Hematopoietic multipotent progenitor cell treated with erythropoietin and hydrocortisone succinate and interleukin-3 and kit ligand, for 4 days (in vitro differentiated cells): ENCODE data around the gene PPP2R3B.
"Not testable (repeated sequence)": the region's sequence is repeated elsewhere in the genome, so short reads cannot be mapped to it uniquely, and the experiment has no call there.

Experiments
- DNase-seq: peaks from one replicate; pipeline ENCODE4 v3.0.0-alpha.2; 2015

PPP2R3B gene

DNA sequence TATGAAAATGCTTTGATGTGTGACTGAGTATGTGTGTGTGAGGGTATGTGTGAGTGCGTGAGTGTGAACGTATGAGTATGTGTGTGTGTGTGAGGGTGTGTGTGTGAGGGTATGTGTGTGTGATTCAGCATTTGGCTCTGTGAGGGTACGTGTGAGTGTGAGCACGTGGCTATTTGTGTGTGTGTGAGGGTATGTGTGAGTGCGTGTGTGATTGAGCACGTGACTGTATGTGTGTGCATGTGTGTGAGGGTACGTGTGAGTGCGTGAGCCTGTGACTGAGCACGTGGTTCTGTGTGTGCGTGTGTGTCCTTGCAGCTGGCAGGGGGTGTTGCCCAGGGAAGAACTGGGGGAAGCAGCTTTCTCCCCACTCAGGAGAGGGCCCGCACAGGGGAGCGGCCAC is 16.1 kb upstream of the PPP2R3B start:
- DNase-seq: no peak

DNA sequence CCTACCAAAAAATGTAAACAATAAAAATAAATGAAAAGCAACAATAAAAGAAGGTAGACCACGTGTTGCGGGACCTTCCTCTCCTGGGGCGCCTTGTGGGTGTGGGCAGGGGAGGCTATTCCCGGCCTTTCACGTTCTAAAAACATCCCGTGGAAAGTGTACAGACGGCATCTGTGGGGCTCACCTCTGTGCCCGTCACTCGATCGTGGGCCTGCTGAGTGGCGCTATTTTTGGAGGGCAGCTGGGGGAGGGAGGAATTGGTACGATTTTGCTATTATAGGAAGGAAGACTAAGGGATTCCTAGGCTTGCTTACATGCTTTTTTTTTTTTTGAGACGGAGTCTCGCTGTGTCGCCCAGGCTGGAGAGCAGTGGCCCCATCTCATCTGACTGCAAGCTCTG is 13.6 kb upstream of the PPP2R3B start:
- DNase-seq: no peak

DNA sequence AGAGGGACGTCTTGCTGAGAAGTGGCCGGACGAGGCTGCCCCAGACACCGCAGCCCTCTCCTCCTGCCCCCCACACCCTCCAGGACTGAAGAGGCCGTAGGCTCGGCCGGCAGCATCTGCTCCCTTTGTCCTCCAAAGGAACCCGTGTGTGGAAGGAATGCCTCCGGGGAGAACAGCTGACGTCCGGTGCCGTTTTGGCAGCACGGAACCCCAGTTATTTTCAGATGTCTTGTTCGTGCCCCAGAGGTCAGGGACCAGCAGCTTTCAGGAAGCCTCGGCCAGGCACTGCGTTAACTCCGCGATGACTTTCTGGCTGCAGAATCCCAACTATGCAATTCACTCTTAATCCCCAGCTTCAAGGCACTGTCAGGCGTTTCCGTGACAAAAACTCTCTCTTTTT is 10.9 kb upstream of the PPP2R3B start:
- DNase-seq: no peak

DNA sequence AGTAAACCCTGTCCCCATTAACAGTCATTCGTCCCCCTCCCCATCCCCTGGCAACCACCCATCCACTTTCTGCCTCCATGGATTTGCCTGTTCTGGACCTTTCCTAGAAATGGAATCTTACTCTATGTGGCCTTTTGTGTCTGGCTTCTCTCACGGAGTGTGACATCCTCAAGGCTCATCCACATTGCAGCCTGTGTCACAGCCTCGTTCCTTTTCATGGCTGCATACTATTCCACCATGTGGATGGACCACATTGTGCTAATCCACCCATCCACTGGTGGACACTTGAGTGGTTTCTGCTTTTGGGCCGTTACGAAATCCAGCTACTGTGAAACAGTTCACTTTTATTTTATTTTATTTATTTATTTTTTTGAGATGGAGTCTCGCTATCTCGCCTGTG is 8.1 kb upstream of the PPP2R3B start:
- no peak for DNase-seq

DNA sequence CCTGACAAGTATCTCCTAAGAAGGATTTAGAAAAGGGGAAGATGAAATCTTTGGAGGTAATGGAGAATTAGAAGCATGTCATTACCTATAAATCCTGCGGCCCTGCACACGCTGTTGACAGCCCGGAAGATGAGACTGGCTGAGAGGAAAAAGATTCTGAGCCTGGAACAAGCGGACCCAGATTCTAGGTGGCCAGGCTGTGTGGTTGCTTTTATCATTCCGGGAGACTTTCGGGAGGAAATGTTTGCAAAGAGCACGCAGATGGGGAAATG is 5.8 kb upstream of the PPP2R3B start:
- no peak for DNase-seq

DNA sequence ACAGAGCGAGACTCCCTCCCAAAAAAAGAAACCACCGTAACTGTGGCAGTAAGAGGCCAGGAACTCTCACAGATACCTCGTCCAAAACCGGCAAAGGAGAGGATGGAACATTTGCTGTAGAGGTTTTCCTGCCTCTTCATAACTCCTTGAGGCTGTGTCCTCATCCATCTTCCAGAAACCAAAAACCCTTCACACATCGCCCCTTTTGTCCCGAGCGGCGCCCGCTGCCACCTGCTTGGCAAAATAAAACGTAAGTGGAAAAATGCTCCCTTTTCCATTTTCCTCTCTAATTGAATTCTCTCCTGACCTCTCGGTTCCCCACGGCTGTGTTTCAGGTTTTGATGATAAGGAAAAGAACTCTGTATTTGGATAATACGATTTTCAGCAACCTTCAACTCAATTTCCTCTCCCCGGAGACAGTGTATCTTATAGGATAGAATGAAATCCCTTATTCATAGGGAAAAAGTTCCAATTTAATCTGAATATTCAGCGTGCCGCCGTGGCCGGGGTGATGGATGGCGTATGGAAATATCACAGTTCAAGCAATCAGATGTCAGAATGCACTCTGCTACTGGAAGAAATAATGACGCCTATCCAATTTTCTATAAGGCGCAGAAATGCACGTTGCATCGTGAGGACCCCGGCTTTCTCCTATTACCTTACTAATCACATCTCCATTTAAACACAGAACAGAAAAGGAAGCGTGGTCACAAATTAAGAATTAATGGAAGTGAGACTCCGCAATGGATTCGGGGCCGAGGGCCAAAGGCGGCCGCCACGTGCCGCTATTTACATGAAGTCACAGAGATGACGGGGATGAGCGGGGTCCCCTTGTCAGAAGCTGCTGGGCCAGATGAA is 5.2 kb upstream of the PPP2R3B start:
- DNase-seq: no peak

DNA sequence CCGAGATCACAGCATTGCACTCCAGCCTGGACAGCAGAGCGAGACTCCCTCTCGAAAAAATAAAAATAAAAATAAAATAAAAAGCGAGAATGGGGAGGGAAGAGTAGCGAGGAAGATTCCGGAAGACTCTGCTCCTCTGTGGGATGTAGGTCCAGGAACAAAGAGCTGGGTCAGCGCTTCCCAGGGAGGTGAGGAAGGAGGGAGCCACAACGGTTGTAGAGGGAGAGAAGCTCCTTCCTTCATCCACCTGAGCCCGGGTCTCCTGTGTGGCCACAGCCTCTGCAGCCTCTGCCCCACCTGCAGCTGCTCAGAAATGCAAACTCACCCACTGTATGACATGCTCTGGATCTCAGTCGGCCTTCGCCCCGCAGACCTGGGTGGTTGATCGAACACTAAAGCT is 3.8 kb upstream of the PPP2R3B start:
- DNase-seq: no peak

DNA sequence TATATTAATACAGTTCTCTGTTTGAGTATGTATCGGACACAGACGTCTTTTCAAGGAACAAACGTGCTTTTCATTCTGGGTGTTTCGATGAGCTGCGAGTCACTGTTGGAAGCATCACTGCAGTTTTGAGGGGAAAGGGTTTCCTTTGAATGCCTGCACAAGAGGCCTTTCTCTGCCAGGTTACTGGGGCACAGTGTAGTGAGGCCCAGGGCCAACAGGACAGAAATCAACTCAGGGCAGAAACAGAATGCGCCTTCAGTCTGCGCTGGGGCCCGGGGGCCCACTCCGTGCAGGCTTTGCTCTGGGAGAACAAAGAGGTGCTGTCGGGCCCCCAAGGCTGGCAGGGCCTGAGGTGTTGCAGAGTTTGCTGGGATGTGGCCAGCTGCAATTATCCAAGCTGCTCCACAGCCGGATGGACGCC is 2.3 kb upstream of the PPP2R3B start:
- DNase-seq: no peak

DNA sequence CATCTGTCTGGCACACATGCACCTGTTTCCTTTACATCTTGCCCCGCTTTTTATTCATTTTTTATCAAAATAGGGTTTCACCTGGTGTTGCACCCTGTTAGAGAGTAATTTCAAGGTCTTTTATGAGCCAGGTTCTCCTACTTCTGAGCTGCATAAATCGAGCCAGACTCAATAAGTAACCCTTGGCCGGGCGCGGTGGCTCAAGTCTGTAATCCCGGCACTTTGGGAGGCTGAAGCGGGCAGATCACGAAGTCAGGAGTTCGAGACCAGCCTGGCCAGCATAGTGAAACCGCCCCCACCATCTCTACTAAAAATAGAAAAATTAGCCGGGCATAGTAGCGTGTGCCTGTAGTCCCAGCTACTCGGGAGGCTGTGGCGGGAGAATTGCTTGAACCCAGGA is 1.0 kb upstream of the PPP2R3B start:
- DNase-seq: no peak

DNA sequence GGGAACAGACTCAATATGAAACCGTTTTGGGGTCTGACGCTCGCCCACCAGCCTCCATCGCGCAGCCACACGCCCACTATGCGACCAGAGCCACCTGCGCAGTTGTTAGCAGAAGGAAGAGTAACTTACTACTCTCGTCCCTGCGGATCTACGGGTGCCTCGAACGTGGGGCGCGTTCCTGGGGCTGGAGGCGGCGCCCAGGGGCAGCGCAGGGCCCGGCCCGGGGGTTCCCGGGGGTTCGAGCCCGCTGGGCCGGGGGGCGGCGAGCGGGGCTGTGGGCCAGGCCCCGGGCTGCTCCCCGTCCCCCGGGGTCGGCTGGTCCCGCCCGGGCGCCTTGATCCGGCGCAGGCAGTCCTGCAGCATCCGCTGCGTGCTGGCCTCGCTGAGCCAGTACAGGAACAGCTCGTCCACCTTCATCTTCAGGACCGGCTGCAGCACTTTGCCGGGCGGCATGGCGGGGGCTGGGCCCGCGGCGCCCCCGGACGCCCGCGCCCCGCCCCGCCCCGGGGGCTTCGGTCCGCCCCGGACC is 404 bp downstream of the PPP2R3B start:
- DNase-seq: peak; percentile 51

DNA sequence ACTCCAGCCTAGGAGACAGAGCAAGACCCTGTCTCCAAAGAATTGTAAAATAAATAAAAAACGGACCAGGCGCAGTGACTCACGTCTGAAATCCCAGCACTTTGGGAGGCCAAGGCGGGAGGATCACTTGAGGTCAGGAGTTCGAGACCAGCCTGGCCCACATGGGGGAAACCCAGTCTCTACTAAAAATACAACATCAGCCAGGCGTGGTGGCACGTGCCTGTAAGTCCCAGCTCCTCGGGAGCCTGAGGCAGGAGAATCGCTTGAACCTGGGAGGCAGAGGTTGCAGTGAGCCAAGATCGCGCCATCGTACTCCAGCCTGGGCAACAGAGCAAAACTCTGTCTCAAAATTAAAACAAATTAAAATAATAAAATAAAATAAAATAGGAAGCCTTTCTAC is 971 bp downstream of the PPP2R3B start:
- DNase-seq: not testable (repeated sequence)

DNA sequence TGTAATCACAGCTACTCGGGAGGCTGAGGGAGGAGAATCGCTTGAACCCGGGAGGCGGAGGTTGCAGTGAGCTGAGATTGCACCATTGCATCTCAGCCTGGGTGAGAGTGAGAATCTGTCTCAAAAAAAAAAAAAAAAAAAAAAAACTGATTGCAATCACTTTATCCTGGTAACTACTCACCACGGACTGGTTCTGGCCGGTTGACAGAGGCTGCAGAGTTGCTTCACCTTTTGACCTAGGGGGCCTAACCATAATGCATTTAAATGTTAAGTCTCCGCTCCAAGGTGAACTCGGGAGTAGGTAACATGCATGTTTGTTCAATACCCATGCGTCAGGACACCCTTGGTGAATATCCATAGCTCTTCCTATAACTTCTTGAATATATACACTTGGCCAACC is 1.8 kb downstream of the PPP2R3B start:
- DNase-seq: peak; percentile 28

DNA sequence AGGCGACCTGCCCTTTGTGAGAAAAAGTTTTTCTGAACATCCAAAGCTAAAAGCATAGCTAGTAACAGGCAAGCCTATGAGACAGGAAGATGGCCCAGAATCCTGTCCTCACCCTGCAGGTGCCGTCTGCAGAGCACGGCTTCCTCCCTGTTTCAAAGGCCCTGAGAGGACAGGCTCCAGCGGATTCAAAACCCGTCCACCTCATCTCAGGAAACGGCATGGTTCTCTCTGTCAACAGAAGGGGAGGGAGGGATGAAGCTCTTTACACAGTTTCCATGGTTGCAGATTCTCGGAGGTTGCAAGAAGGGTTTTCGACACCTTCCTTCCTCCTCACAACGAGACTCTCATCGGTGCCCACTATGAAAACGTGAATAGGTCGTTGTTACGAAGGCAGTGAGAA is 8.3 kb downstream of the PPP2R3B start:
- peak; percentile 29 for DNase-seq

DNA sequence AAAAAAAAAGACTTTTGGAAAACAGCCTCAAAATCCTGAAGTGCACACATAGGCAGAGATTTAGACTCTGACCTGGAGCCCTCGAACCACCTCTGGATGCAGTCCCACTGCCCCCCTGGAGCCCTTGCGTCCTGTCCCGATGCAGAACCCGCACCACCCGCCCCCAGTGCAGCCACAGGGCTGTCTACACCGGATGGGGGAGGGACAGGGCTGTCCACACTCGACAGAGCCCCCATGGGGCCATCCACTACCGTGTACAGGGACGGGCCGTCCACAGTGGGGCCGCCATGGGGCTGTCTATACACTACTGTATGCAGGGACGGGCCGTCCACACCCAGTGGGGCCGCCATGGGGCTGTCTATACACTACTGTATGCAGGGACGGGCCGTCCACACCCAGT is 10.5 kb downstream of the PPP2R3B start:
- not testable (repeated sequence) for DNase-seq

DNA sequence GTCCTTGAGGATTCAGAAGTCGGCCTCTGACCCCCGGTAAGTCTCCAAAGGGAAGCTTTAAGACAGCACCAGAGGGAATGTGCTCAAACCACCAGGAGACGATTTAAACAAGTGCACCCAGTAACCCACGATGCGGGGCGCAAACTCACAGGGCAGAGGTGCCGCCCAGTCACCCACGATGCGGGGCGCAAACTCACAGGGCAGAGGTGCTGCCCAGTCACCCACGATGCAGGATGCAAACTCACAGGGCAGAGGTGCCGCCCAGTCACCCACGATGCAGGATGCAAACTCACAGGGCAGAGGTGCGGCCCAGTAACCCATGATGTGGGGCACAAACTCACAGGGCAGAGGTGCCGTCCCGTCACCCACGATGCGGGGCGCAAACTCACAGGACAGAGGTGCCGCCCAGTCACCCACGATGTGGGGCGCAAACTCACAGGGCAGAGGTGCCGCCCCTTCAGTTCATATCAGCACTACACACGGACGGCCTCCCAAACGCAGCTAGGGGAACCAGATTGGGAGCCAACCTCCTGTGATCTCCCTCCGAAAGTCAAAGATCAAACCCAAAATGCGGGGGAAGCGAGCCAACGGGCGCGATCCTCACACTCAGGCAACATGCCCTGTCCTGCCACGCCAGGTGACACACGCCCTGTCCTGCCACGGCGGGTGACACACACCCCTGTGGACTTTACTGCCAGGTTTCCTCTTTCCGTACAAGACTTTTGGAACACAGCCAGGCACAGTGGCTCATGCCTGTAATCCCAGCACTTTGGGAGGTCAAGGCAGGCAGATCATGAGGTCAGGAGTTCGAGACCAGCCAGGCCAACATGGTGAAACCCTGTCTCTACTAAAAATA is 11.3 kb downstream of the PPP2R3B start:
- DNase-seq: no peak

DNA sequence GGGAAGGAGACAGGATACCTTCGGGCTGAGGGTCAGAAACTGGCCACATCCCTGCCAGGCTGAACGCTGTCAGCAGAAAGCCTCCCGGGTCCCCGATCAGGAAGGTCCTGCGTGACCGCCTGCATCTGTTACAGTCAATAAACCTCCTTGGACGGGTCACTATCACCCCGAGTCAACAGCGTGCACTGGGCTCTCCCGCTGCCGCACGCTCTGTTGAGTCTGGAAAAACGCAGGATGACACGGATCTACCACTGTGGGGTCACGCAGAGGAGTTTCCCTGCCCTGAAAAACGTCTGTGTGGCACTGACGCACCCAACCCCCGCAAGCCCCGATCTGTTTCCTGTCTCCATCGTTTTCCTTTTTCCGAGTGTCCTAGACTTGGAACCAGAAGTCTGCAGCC is 12.1 kb downstream of the PPP2R3B start:
- DNase-seq: no peak

DNA sequence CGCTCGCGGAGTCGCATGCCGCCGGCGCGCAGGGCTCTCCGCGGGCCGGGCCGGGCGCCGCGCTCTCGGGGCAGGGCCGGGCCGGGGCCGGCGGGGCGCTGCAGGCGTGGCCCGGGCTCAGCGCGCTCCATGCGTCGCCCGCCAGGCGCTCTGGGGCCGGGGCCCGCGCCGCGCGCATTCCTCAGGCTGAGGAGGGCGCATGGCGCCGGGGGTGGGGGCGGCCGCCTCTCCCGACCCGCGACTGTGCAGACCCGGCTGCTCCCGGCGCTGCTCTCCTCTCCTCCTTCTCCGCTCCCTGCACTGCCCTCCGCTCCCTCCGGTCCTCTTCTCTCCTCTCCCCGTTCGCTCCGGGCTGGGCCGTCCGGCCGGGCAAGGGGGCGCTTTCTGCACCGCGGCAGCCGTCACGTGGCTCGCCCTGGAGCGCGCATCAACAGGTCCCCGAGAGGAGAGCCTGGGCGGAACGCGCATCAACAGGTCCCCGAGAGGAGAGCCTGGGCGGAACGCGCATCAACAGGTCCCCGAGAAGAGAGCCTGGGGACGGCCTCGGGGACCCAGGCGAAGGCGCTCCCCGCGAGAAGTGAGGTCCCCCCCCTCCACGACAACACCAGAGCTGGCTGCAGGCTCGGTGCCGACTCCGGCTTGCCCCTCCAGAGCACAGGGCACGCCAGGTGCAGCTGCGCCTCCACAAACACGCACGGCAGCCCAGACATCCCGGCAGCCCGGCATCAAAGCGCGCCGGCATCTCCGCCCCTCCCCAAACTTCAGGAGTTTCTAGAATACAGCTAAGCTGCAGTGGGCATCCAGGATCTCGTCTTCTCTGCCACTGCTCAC is 12.9 kb downstream of the PPP2R3B start:
- DNase-seq: peak; percentile 39

DNA sequence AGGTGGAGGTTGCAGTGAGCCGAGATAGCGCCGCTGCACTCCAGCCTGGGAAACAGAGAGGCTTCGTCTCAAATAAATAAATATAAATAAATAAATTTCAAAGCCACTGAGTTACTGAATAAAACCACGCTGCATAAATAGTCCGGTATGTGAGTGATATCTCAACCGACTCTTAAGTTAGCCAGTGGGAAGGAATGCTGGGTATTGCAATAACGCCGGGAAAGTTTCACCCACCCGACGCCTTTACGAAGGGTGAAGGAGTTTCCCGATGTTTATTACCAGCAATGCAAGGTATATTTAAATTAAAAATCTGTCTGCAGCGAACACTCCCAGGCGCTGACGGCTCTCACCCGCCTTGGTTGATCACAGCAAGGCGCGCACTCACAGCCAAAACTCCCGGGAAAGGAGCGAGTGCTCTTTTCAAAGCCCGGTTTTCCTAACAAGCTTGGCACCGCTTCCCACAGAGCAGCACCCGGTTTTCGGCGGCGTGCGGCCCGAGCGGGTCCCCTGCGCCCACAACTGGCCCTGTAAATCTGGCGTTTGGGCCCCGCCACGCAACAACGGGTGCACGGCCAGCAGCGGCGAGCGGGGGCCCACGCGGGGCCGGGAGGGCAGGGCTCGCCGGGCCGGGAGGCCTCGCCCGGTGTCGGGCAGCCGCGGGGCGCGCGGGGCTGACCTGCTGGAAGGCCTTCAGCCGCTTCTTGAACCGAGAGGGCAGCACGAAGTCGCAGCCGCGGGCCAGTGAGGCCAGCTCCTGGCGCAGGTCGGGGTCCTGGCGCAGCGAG is 13.7 kb downstream of the PPP2R3B start:
- DNase-seq: no peak

DNA sequence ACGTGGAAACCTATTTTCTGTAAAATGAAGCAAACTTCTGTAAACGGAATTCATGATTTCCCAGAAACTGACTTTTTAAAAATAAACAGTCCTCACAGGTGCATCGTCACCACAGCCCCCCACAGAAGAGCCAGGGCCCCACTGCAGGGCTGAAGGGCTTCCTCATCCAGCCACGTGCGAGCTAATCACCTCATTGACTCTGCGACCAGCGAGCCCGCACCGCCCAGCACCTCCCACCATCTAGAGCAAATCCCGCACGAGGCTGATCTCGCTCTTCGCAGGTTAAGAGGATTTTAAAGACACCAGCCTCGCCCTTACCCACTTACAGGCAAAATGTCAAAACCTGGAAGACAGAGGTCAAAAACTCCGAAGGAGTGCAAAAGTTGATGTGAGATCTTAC is 14.8 kb downstream of the PPP2R3B start:
- no peak for DNase-seq

DNA sequence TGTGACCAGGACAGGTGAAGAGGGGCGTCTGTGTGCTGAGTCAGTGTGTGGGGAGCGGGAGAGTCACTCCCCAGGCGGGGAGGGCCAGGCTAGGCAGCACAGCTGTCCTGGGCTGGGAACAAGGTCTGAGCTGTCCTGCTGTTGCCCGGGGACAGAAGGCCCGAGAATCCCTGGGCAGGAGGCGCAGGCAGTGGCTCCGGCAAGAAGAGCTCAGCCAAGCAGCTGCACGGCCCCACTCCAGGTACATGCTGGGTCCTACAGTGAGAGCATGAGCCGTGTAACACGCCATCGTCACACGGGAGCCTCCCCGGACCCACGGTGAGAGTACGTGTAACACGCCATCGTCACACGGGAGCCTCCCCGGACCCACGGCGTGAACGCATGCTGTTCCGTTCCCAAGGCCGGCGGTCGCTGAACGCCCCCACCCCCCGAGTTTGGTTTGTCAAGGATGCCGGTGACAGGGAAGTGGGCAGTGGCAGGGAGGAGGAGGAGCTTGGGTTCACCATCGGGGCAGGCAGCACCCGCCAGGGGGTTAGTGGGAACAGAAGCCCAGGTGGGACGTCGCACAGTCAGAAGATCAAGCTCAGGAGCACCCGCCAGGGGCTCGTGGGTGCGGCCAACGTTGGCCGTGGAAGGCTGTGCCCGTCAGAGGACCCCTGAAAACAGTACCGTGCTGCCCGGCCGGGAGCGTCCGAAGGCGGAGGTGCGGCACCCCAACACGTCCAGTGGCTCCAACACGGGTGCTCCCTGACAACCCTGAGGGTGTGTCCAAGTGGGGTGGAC is 15.6 kb downstream of the PPP2R3B start:
- DNase-seq: no peak

DNA sequence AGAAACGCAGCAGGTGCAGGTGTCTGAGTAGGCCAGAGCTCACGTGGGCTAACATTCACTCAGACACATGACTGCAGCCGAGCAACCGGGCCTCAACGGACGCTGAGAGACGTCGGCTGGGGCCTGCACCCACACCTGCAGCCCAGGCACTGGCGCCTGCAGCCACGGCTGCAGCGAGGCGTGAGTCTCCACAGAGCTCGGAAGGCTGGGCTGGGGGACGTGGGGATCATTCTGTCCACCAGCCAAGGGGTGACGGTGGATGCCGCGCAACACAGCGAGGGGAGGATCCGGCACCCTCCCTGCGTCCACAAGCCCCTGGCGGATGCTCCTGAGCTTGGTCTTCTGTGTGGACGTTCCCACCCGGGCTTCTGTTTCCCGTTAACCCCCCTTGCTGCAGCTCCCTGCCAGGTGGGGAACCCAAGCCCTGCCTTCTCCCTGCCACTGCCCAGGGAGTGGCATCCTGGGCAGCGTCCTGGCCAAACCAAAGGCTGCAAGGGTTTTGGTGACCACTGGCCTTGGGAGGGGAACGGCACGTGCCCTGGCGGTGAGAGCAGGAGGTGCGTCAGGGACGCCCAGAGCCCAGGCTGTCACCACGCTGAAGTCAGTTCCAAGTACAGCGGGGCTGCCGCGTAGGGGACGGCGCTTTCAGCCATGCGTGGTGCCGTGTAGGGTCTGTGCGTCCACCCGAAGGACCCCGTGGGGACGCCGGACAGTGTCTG is 16.3 kb downstream of the PPP2R3B start:
- DNase-seq: no peak
